HG03064 (cell line): ENCODE results near the gene SDK2.

Source experiments
- ATAC-seq: cut with Tn5 transposase; IDR thresholded peaks from one replicate; pipeline ENCODE4 v1.9.1; 2021; ENCODE audit warnings: low read depth; ENCODE audit not compliant: unreplicated experiment

SDK2 gene

GRCh38 chr17:73357318-73357717 lies 286.9 kb downstream of the SDK2 start:
- no peak for ATAC-seq

- ATAC-seq, result no peak
Measured at GRCh38 chr17:73356561-73357170, 287.6 kb downstream of the SDK2 start.

- no peak for ATAC-seq
Measured at GRCh38 chr17:73354423-73355284, 289.6 kb downstream of the SDK2 start.

GRCh38 chr17:73352261-73352660 lies 292.0 kb downstream of the SDK2 start:
- no peak for ATAC-seq

GRCh38 chr17:73351764-73352163 lies 292.5 kb downstream of the SDK2 start:
- ATAC-seq, result no peak

GRCh38 chr17:73350864-73351263 lies 293.4 kb downstream of the SDK2 start:
- no peak for ATAC-seq

GRCh38 chr17:73349647-73350046 lies 294.6 kb downstream of the SDK2 start:
- ATAC-seq, result no peak

GRCh38 chr17:73349138-73349537 lies 295.1 kb downstream of the SDK2 start:
- no peak for ATAC-seq

- ATAC-seq, result no peak
Measured at GRCh38 chr17:73348829-73349095, 295.5 kb downstream of the SDK2 start.

GRCh38 chr17:73348018-73348828 lies 296.0 kb downstream of the SDK2 start:
- ATAC-seq, result no peak

- no peak for ATAC-seq
Measured at GRCh38 chr17:73347351-73347750, 296.9 kb downstream of the SDK2 start.

GRCh38 chr17:73346501-73347162 lies 297.6 kb downstream of the SDK2 start:
- ATAC-seq, result no peak

- ATAC-seq, result no peak
Measured at GRCh38 chr17:73343739-73344454, 300.3 kb downstream of the SDK2 start.

- no peak for ATAC-seq
Measured at GRCh38 chr17:73343168-73343634, 301.0 kb downstream of the SDK2 start.

- ATAC-seq, result no peak
Measured at GRCh38 chr17:73342541-73343167, 301.6 kb downstream of the SDK2 start.

- ATAC-seq, result no peak
Measured at GRCh38 chr17:73342050-73342522, 302.2 kb downstream of the SDK2 start.

GRCh38 chr17:73341350-73342049 lies 302.7 kb downstream of the SDK2 start:
- no peak for ATAC-seq

- ATAC-seq, result no peak
Measured at GRCh38 chr17:73340093-73340596, 304.1 kb downstream of the SDK2 start.
